OCI-LY3 (cell line): ENCODE data around the gene SPEN.
A peak's percentile ranks its signal among the peaks of the same experiment; 100 is the strongest.
"Not testable (repeated sequence)": the region's sequence is repeated elsewhere in the genome, so short reads cannot be mapped to it uniquely, and the experiment has no call there.

ENCODE experiments used
- H2AFZ ChIP-seq: fragments of 200-600, 300-600 bp; shearing (Covaris generic); 2 replicates; pipeline ENCODE4 v1.6.0; 2014; ENCODE audit warnings: antibody characterized with exemption, low read depth, low read length
- H3K27ac ChIP-seq: fragments of 200-600, 300-600 bp; sonication (generic); 2 replicates; pipeline ENCODE4 v1.5.1; 2014; ENCODE audit warnings: mild to moderate bottlenecking, low read length, moderate library complexity, mixed read lengths
- H3K27me3 ChIP-seq: fragments of 200-600, 300-600 bp; sonication (generic); 2 replicates; pipeline ENCODE4 v1.6.1; 2014; ENCODE audit warnings: low read depth, low read length, mixed read lengths
- H3K36me3 ChIP-seq: fragments of 200-600, 300-600 bp; sonication (generic); replicated peaks from 2 replicates; pipeline ENCODE3; 2014; ENCODE audit warnings: low read depth, low read length, mixed read lengths
- H3K4me1 ChIP-seq: fragments of 300-600, 200-600 bp; sonication (generic); 2 replicates; pipeline ENCODE4 v1.6.1; 2014; ENCODE audit warnings: low read length, mixed read lengths
- H3K4me2 ChIP-seq: fragments of 200-600, 300-600 bp; sonication (generic); 2 replicates; pipeline ENCODE4 v1.6.1; 2014; ENCODE audit warnings: low read length, mixed read lengths
- H3K4me3 ChIP-seq: fragments of 300-600, 200-600 bp; sonication (generic); 2 replicates; pipeline ENCODE4 v1.5.1; 2014; ENCODE audit warnings: antibody characterized with exemption, mild to moderate bottlenecking, low read length, moderate library complexity
- H3K79me2 ChIP-seq: fragments of 300-600, 200-600 bp; shearing (Covaris generic); 2 replicates; pipeline ENCODE4 v1.6.1; 2014; ENCODE audit warnings: mild to moderate bottlenecking, low read length, mixed read lengths
- H3K9ac ChIP-seq: fragments of 300-600, 200-600 bp; shearing (Covaris generic); 2 replicates; pipeline ENCODE4 v1.6.0; 2014; ENCODE audit warnings: mild to moderate bottlenecking, low read length, moderate library complexity
- H3K9me3 ChIP-seq: fragments of 200-600, 300-600 bp; shearing (Covaris generic); 2 replicates; pipeline ENCODE4 v1.6.1; 2014; ENCODE audit warnings: low read length, mixed read lengths; ENCODE audit not compliant: insufficient read depth
- H4K20me1 ChIP-seq: fragments of 200-600, 300-600 bp; sonication (generic); 2 replicates; pipeline ENCODE4 v1.6.1; 2016; ENCODE audit warnings: low read length, mixed read lengths; ENCODE audit not compliant: insufficient read depth
- CTCF ChIP-seq: fragments of 200-600, 300-600 bp; sonication (generic); IDR thresholded peaks from 2 replicates; pipeline ENCODE4 v1.5.1; 2014; ENCODE audit warnings: antibody characterized with exemption, low read length, low read depth
- EZH2phosphoT487 ChIP-seq: fragments of 200-600 bp; shearing (Covaris generic); IDR thresholded peaks from 2 replicates; pipeline ENCODE4 v1.6.1; 2018; ENCODE audit warnings: antibody characterized with exemption, mixed run types, low read depth

SPEN gene

GRCh38 chr1:15803380-15803779 is 44.1 kb upstream of the SPEN start:
- H3K27ac ChIP-seq: no peak overlapping the region
- H3K36me3 ChIP-seq: no peaks in the 10 kb centered on the region
- TF ChIP-seq EZH2phosphoT487 (no peak), CTCF (peak; percentile 49)
- no peak overlapping the region for H2AFZ ChIP-seq
- no peak overlapping the region for H3K9ac ChIP-seq
- H3K4me3 ChIP-seq: no peak overlapping the region
- H3K4me2 ChIP-seq: peak overlapping the region; percentile 18; the same call in 1 of the 2 replicates
- H4K20me1 ChIP-seq: no peaks in the 10 kb centered on the region
- no peaks in the 10 kb centered on the region for H3K79me2 ChIP-seq
- no peaks in the 10 kb centered on the region for H3K9me3 ChIP-seq
- peaks cover 5% of the 10 kb centered on the region for H3K4me1 ChIP-seq
- H3K27me3 ChIP-seq: no peaks in the 10 kb centered on the region

GRCh38 chr1:15804060-15804459 is 43.4 kb upstream of the SPEN start:
- no peak overlapping the region for H2AFZ ChIP-seq
- H3K4me2 ChIP-seq: no peak overlapping the region
- no peaks in the 10 kb centered on the region for H3K27me3 ChIP-seq
- H4K20me1 ChIP-seq: no peaks in the 10 kb centered on the region
- no peak overlapping the region for H3K27ac ChIP-seq
- no peaks in the 10 kb centered on the region for H3K36me3 ChIP-seq
- H3K79me2 ChIP-seq: no peaks in the 10 kb centered on the region
- TF ChIP-seq CTCF (no peak), EZH2phosphoT487 (no peak)
- H3K4me3 ChIP-seq: no peak overlapping the region
- H3K4me1 ChIP-seq: peaks cover 3% of the 10 kb centered on the region
- H3K9ac ChIP-seq: no peak overlapping the region
- no peaks in the 10 kb centered on the region for H3K9me3 ChIP-seq

GRCh38 chr1:15807121-15807520 is 40.4 kb upstream of the SPEN start:
- H3K79me2 ChIP-seq: no peaks in the 10 kb centered on the region
- H3K9me3 ChIP-seq: no peaks in the 10 kb centered on the region
- H3K9ac ChIP-seq: no peak overlapping the region
- no peak overlapping the region for H3K4me3 ChIP-seq
- no peaks in the 10 kb centered on the region for H3K4me1 ChIP-seq
- TF ChIP-seq CTCF (no peak), EZH2phosphoT487 (no peak)
- no peaks in the 10 kb centered on the region for H4K20me1 ChIP-seq
- no peaks in the 10 kb centered on the region for H3K36me3 ChIP-seq
- no peak overlapping the region for H3K27ac ChIP-seq
- H3K27me3 ChIP-seq: no peaks in the 10 kb centered on the region
- no peak overlapping the region for H2AFZ ChIP-seq
- no peak overlapping the region for H3K4me2 ChIP-seq

GRCh38 chr1:15807549-15807948 is 40.0 kb upstream of the SPEN start, which contains the start of gene UQCRHL:
TSS of gene UQCRHL (minus strand) at chr1:15807649. CDS start at chr1:15807649, 0 bp downstream.
- H3K79me2 ChIP-seq, H3K27me3 ChIP-seq, H4K20me1 ChIP-seq, H3K9me3 ChIP-seq, H3K9ac ChIP-seq, H3K4me3 ChIP-seq, H3K4me2 ChIP-seq, H3K27ac ChIP-seq, H3K36me3 ChIP-seq, H2AFZ ChIP-seq, H3K4me1 ChIP-seq: not testable (repeated sequence)

GRCh38 chr1:15808955-15809354 is 38.6 kb upstream of the SPEN start:
- Histone ChIP-seq H3K9me3 (no peaks in the 10 kb centered on the region), H3K36me3 (no peaks in the 10 kb centered on the region), H3K79me2 (no peaks in the 10 kb centered on the region), H3K27ac (no peak overlapping the region), H3K4me3 (no peak overlapping the region), H3K4me2 (no peak overlapping the region), H3K4me1 (no peaks in the 10 kb centered on the region), H2AFZ (no peak overlapping the region), H3K27me3 (no peaks in the 10 kb centered on the region), H4K20me1 (no peaks in the 10 kb centered on the region), H3K9ac (no peak overlapping the region)
- TF ChIP-seq CTCF (no peak), EZH2phosphoT487 (no peak)
